Fibroblast of upper back skin (primary cell): ENCODE measurements around the gene MATK.

Experiments
- DNase-seq: peaks from one replicate; pipeline ENCODE4 v3.0.0-alpha.2; 2013

MATK gene

DNA sequence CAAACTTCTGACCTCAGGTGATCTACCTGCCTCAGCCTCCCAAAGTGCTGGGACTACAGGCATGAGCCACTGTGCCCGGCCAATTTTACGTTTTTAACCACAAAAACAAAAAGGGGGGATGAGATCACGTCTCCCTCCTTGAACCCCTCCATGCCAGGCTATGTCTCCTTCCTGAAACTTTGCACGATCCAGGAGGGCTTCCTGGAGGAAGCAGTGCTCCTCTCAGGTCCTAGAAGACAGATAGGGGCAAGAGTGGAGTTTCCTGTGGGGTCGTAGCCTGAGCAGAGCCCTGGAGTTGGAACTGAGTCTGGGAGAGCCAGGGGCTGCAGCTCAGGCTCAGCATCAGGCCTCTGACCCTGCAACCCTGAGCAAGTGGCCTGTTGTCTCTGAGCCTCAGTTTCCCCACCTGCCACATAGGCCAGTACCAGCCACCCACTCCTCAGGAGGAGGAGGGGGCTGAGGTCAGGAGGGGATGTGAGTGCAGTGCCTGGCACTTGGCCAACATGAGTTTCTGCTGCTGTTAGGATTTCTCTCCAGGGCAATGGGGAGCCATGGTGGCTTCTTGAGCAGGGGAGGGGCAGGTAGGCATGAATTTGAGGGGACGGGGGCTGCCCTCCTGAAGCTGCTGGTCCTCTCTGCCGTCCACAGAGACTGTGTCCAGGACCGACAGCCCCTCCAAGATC lies 40.7 kb downstream of the MATK start:
- no peak for DNase-seq

GRCh38 chr19:3743486-3743885 lies 42.7 kb downstream of the MATK start:
- no peak for DNase-seq

GRCh38 chr19:3740431-3740830 lies 45.8 kb downstream of the MATK start:
- DNase-seq, result no peak

- no peak for DNase-seq
Observed at GRCh38 chr19:3738477-3739220, 47.5 kb downstream of the MATK start.

DNA sequence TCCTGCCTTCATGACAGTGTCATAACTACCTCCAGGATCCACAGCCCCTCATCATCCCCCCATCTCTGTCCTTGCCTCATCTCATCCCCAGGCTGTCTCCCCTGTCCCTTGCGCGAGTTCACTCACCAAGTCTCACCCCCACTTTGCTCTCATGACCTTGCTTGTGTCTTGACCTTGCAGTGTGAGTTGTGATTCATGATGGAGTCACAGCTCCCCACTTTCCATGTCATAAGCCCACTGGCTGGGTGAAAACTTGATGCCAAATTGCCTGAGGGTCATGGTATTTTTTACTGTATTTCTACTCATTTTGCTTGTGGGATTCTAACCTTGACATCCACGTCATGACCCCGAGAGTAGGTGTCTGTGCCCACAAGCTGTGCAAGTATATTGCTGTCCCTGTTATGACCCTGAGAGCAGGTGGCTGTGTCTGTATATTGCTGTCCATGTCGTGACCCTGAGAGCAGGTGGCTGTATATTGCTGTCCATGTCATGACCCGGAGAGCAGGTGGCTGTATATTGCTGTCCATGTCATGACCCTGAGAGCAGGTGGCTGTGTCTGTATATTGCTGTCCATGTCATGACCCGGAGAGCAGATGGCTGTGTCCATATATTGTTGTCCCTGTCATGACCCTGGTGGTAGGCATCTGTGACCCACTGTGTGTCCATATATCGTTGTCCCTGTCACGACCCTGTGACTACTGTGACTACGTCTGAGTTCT lies 48.5 kb downstream of the MATK start:
- no peak for DNase-seq

- no peak for DNase-seq
Observed at GRCh38 chr19:3736106-3736724, 50.0 kb downstream of the MATK start.

DNA sequence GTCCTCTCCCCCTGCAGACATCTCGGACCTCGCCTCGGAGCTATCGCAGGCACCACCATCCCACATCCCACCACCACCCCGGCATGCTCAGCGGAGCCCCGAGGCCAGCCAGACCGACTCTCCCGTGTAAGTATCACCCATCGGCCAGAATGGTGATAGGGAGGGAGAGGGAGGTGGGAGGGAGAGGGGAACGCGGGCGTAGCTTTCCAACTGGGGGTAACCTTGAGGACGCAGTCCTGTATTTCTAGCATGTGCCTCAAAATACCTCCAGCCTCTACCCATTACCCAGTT lies 51.9 kb downstream of the MATK start:
- no peak for DNase-seq

DNA sequence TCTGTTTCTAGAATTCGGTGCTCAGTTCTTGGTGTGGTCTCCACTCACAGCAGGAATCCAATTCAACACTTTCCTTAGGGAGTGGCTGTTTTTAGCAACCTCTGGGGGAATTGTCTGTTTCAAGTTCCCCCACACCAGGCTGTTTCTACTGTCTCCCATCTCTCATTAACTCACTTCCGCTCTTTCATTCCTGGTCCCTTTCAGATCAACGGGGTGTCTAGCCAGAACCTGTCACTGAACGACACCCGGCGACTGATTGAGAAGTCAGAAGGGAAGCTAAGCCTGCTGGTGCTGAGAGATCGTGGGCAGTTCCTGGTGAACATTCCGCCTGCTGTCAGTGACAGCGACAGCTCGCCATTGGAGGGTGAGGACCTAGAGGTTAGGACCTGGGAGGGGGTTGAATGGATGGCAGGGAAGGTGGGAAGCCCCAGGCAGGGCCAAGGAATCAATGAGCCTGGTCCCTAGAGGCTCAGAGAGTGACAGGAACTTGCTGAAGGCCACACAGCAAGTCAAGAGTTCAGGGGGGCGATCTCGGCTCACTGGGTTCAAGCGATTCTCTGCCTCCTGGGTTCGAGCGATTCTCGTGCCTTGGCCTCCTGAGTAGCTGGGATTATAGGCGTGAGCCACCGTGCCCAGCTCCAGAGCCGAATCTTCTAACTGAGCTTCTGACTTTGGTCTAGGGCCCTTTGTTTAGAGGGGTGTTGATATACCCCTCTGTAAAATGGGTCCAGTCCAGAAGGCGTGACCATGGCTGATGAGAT lies 52.5 kb downstream of the MATK start:
- DNase-seq, result no peak

GRCh38 chr19:3732108-3732507 lies 54.1 kb downstream of the MATK start:
- DNase-seq, result no peak

GRCh38 chr19:3730457-3730958 lies 55.7 kb downstream of the MATK start:
- DNase-seq, result no peak
